ENCODE data around the gene GNLY. TPM values are rescaled to one million over a fixed set of nuclear protein-coding genes. Genes with fewer than 3 reads are reported as not detected.

GNLY gene
- total RNA-seq, 1 donor from 2014 or later = 0.65 TPM

GRCh38 chr2:85724731-85725181 is 30.6 kb downstream of the GNLY start:
- Histone ChIP-seq H3K27ac (no peak overlapping the region), H3F3A (ENCODE audit: low read depth) (peaks cover 4% of the 10 kb centered on the region), H3K4me2 (no peak overlapping the region), H3K36me3 (no peaks in the 10 kb centered on the region), H4K20me1 (ENCODE audit: low read depth) (no peaks in the 10 kb centered on the region), H2AFZ (replicated peaks) (no peak overlapping the region), H3K27me3 (peaks cover 33% of the 10 kb centered on the region), H3K79me2 (ENCODE audit: low read depth) (no peaks in the 10 kb centered on the region), H3K4me3 (no peak overlapping the region), H3K4me1 (peaks cover 2% of the 10 kb centered on the region), H3K9ac (no peak overlapping the region), H3K9me3 (ENCODE audit: low read depth) (no peaks in the 10 kb centered on the region)
- peaks cover 9% of the 10 kb centered on the region for H3K9me3 Mint-ChIP-seq
- no peak overlapping the region for H3K27ac Mint-ChIP-seq
- no peak overlapping the region for H3K4me3 Mint-ChIP-seq
- H3K36me3 Mint-ChIP-seq = no peaks in the 10 kb centered on the region
- peaks cover 11% of the 10 kb centered on the region for H3K27me3 Mint-ChIP-seq (ENCODE audit: insufficient read depth, low read depth)
- no peak for TF ChIP-seq EZH2phosphoT487 (IDR thresholded peaks at IDR 0.05)
- TF ChIP-seq EZH2 (IDR thresholded peaks at IDR 0.05) = no peak
- TF ChIP-seq CTCF (IDR thresholded peaks at IDR 0.05) = no peak
- DNase-seq (ENCODE audit: low spot score) = no peak
- H3K4me1 Mint-ChIP-seq = peaks cover 8% of the 10 kb centered on the region

GRCh38 chr2:85725451-85725850 is 31.3 kb downstream of the GNLY start:
- peaks cover 8% of the 10 kb centered on the region for H3K4me1 Mint-ChIP-seq
- H3K27me3 Mint-ChIP-seq (ENCODE audit: insufficient read depth, low read depth) = peaks cover 11% of the 10 kb centered on the region
- Histone ChIP-seq H4K20me1 (ENCODE audit: low read depth) (no peaks in the 10 kb centered on the region), H3K27ac (no peak overlapping the region), H3K4me2 (no peak overlapping the region), H3K9me3 (ENCODE audit: low read depth) (no peaks in the 10 kb centered on the region), H3K79me2 (ENCODE audit: low read depth) (no peaks in the 10 kb centered on the region), H2AFZ (replicated peaks) (no peak overlapping the region), H3K4me1 (peaks cover 2% of the 10 kb centered on the region), H3K36me3 (no peaks in the 10 kb centered on the region), H3F3A (ENCODE audit: low read depth) (peaks cover 4% of the 10 kb centered on the region), H3K9ac (no peak overlapping the region), H3K27me3 (peaks cover 33% of the 10 kb centered on the region), H3K4me3 (no peak overlapping the region)
- H3K27ac Mint-ChIP-seq = no peak overlapping the region
- TF ChIP-seq CTCF (IDR thresholded peaks at IDR 0.05) (no peak), EZH2phosphoT487 (IDR thresholded peaks at IDR 0.05) (no peak)
- H3K4me3 Mint-ChIP-seq = no peak overlapping the region
- H3K36me3 Mint-ChIP-seq = no peaks in the 10 kb centered on the region
- DNase-seq (ENCODE audit: low spot score) = no peak
- H3K9me3 Mint-ChIP-seq = peaks cover 5% of the 10 kb centered on the region

GRCh38 chr2:85727798-85728197 is 33.6 kb downstream of the GNLY start:
- Mint-ChIP-seq H3K4me3 (no peak overlapping the region), H3K27me3 (ENCODE audit: insufficient read depth, low read depth) (peaks cover 11% of the 10 kb centered on the region), H3K4me1 (peaks cover 12% of the 10 kb centered on the region), H3K27ac (no peak overlapping the region), H3K36me3 (no peaks in the 10 kb centered on the region), H3K9me3 (no peaks in the 10 kb centered on the region)
- H3K79me2 ChIP-seq (ENCODE audit: low read depth) = no peaks in the 10 kb centered on the region
- no peak overlapping the region for H3K9ac ChIP-seq
- peaks cover 2% of the 10 kb centered on the region for H3K4me1 ChIP-seq
- no peaks in the 10 kb centered on the region for H4K20me1 ChIP-seq (ENCODE audit: low read depth)
- no peaks in the 10 kb centered on the region for H3K9me3 ChIP-seq (ENCODE audit: low read depth)
- TF ChIP-seq CTCF (IDR thresholded peaks at IDR 0.05) (no peak), EZH2phosphoT487 (IDR thresholded peaks at IDR 0.05) (no peak), EZH2 (IDR thresholded peaks at IDR 0.05) (no peak)
- no peaks in the 10 kb centered on the region for H3K36me3 ChIP-seq
- peaks cover 33% of the 10 kb centered on the region for H3K27me3 ChIP-seq
- no peak overlapping the region for H2AFZ ChIP-seq (replicated peaks)
- H3K4me2 ChIP-seq = no peak overlapping the region
- H3K4me3 ChIP-seq = no peak overlapping the region
- DNase-seq (ENCODE audit: low spot score) = no peak
- H3F3A ChIP-seq (ENCODE audit: low read depth) = peaks cover 4% of the 10 kb centered on the region
- no peak overlapping the region for H3K27ac ChIP-seq
